HepG2 (cell line): ENCODE data around the gene FRS2. TPM values are rescaled to one million over a fixed set of nuclear protein-coding genes. Genes with fewer than 3 reads are reported as not detected.

Experiments used
- ATAC-seq: fragments of 200-7000 bp; cut with Tn5 transposase; 3 replicates; pipeline ENCODE4 v1.9.1; 2020; ENCODE audit warnings: mild to moderate bottlenecking, moderate library complexity
- BruUV-seq: library from RNA; stranded (reverse); fragments of 400-500 nt; replicated peaks from 2 replicates; lab custom pipeline; 2021; lab: Mats Ljungman, UMichigan
- CTCF ChIA-PET: fragments of 300-600 bp; formaldehyde crosslinking; extraction: SDS; loops from one replicate; lab custom pipeline; 2021; ENCODE audit warnings: low total read pairs, inconsistent platforms, low intra/inter-chr PET ratio; lab: Yijun Ruan, JAX
- POLR2A ChIA-PET: fragments of 350-600 bp; sonication (Branson Sonifier 250); formaldehyde crosslinking; loops from one replicate; lab custom pipeline; 2020; ENCODE audit warnings: antibody characterized with exemption, inconsistent platforms; lab: Yijun Ruan, JAX
- DNase-seq: peaks from one replicate; pipeline ENCODE4 v3.0.0-alpha.2; 2015; ENCODE audit warnings: low spot score
- FAIRE-seq: peaks from 3 replicates; lab custom pipeline; 2011; peaks lifted over from hg19 to GRCh38; lab: Jason Lieb, UNC
- H2AFZ ChIP-seq: one replicate; pipeline ENCODE4 v1.6.1; 2011; ENCODE audit warnings: low read length, inconsistent platforms
- H3K27ac ChIP-seq: fragments of 300-600 bp; 3 replicates; pipeline ENCODE4 v1.8.0; 2011; ENCODE audit warnings: mixed run types, mild to moderate bottlenecking, mixed read lengths, low read length, inconsistent platforms; ENCODE audit not compliant: insufficient read depth; ENCODE audit errors: extremely low read length
- H3K27me3 ChIP-seq, 2 experiments: fragments of 200-600 bp in 1 of 2; 2 replicates in 1 of 2; 3 replicates in 1 of 2; pipeline versions ENCODE4 v1.6.0 to v1.8.0; 2011; ENCODE audit warnings: low read length in 2 of 2, mild to moderate bottlenecking in 2 of 2, moderate library complexity in 2 of 2, inconsistent platforms in 1 of 2; ENCODE audit not compliant: insufficient read depth in 2 of 2, control insufficient read depth in 1 of 2
- H3K36me3 ChIP-seq, 2 experiments: fragments of 200-600 bp in 1 of 2; replicated peaks in 1 of 2; 2 replicates in 1 of 2; 3 replicates in 1 of 2; pipeline versions ENCODE4 v1.5.1 to v1.8.0; 2011; ENCODE audit warnings: low read length in 2 of 2, inconsistent platforms in 1 of 2; ENCODE audit not compliant: insufficient read depth in 2 of 2, control insufficient read depth in 1 of 2
- H3K4me1 ChIP-seq: 2 replicates; pipeline ENCODE4 v1.5.1; 2012; ENCODE audit warnings: low read length, inconsistent platforms; ENCODE audit not compliant: insufficient read depth
- H3K4me2 ChIP-seq: 2 replicates; pipeline ENCODE4 v1.6.0; 2011; ENCODE audit warnings: low read depth, low read length, inconsistent platforms
- H3K4me3 ChIP-seq, 3 experiments: fragments of 200-600 bp in 1 of 3; sonication (generic), shearing (Covaris generic) in 1 of 3; replicated peaks in 1 of 3; 2 replicates each; pipeline ENCODE4 v1.5.1; 2011 to 2016; ENCODE audit warnings: low read length in 3 of 3, inconsistent platforms in 2 of 3, low read depth in 2 of 3, mild to moderate bottlenecking in 2 of 3, control low read depth in 1 of 3, mixed read lengths in 1 of 3; ENCODE audit not compliant: insufficient read depth in 1 of 3
- H3K79me2 ChIP-seq: one replicate; pipeline ENCODE4 v1.6.1; 2011; ENCODE audit warnings: low read length, inconsistent platforms; ENCODE audit not compliant: insufficient read depth
- H3K9ac ChIP-seq: 2 replicates; pipeline ENCODE4 v1.6.0; 2011; ENCODE audit warnings: mild to moderate bottlenecking, low read depth, low read length, inconsistent platforms; ENCODE audit not compliant: insufficient read depth
- H3K9me3 ChIP-seq: 2 replicates; pipeline ENCODE4 v1.5.1; 2012; ENCODE audit warnings: mild to moderate bottlenecking, low read length
- H4K20me1 ChIP-seq: 2 replicates; pipeline ENCODE4 v1.6.0; 2011; ENCODE audit warnings: inconsistent platforms, mild to moderate bottlenecking, low read length, moderate library complexity; ENCODE audit not compliant: insufficient read depth
- NFKB2 ChIP-seq: sonication (generic); formaldehyde crosslinking; IDR thresholded peaks from 2 replicates; pipeline ENCODE4 v1.4.0; 2020; ENCODE audit warnings: missing genetic modification reagents, borderline replicate concordance
- YEATS2 ChIP-seq: sonication (generic); formaldehyde crosslinking; IDR thresholded peaks from 2 replicates; pipeline ENCODE4 v1.4.0; 2020; ENCODE audit warnings: missing genetic modification reagents, borderline replicate concordance
- ZFP82 ChIP-seq: sonication (generic); formaldehyde crosslinking; IDR thresholded peaks from 2 replicates; pipeline ENCODE4 v1.5.1; 2020; ENCODE audit warnings: mild to moderate bottlenecking, missing genetic modification reagents, borderline replicate concordance
- ZNF512B ChIP-seq: sonication (generic); formaldehyde crosslinking; IDR thresholded peaks from 2 replicates; pipeline ENCODE4 v1.5.1; 2020; ENCODE audit warnings: missing genetic modification reagents, mild to moderate bottlenecking, borderline replicate concordance
- WGBS: methylation state at CpG from one replicate; pipeline ENCODE4 v1.1.6; 2017; ENCODE audit warnings: low lambda C conversion rate; 5-methylcytosine and 5-hydroxymethylcytosine counted together
- in situ Hi-C: cut with HindIII; loops from 2 replicates; pipeline ENCODE4 v1.10.0; 2017; ENCODE audit warnings: low pct_unique_long_range_greater_than_20kb; ENCODE audit not compliant: extremely low pct_ligation_motif_present
- intact Hi-C: fragments of 100-400 bp; cut with micrococcal nuclease; formaldehyde crosslinking; loops from one replicate; pipeline ENCODE4 v1.10.0; 2022; ENCODE audit not compliant: unreplicated experiment
- polyA plus RNA-seq, 8 experiments: library from polyadenylated mRNA; depleted of rRNA in 3 of 8; stranded (reverse) in 7 of 8; unstranded in 1 of 8; fragments of >200 nt; fragmentation: Illumina TruSeq in 4 of 8; extraction: Trizol in 4 of 8; gene quantifications; 2 replicates each; pipeline versions ENCODE4 v1.2.1 to v1.2.3, GENCODE V29; 2011 to 2016; ENCODE audit warnings: low read depth in 4 of 8, missing spikeins in 1 of 8, mixed read lengths in 1 of 8; ENCODE audit not compliant: insufficient read depth in 1 of 8
- total RNA-seq, 5 experiments: library from RNA; depleted of rRNA; stranded (reverse); fragments of >200 nt; fragmentation: Illumina TruSeq; extraction: Trizol; gene quantifications; 2 replicates each; pipeline ENCODE4 v1.2.3, GENCODE V29; 2016; ENCODE audit warnings: low read depth in 1 of 5
- TF ChIP-seq, protein P1 (sequence below): sonication (generic); formaldehyde crosslinking; IDR thresholded peaks from 2 replicates; pipeline ENCODE4 v1.5.0; 2020; ENCODE audit warnings: mild to moderate bottlenecking, missing genetic modification reagents, borderline replicate concordance

FRS2 gene
- total and polyA plus RNA-seq, 2 of the 13 experiments (the other 11 are each of a cell fraction or from before 2014, with no cell fraction given): 8.3 to 16.8 TPM

GRCh38 chr12:69508621-69509020, 38.4 kb downstream of the FRS2 start:
- ATAC-seq: no peak
- no peak for TF ChIP-seq NFKB2 (CRISPR knock-in tag)
- no peak for TF ChIP-seq ZNF512B (CRISPR knock-in tag)
- no peak for TF ChIP-seq YEATS2 (CRISPR knock-in tag)
- TF ChIP-seq, all 625 proteins: peak for 0
- H2AFZ ChIP-seq: no peak overlapping the region
- H3K4me2 ChIP-seq: no peak overlapping the region
- POLR2A ChIA-PET: no interaction called here
- H3K36me3 ChIP-seq: no peaks in the 10 kb centered on the region; a peak in 1 of 5 replicates
- CTCF ChIA-PET: no interaction called here
- in situ Hi-C loops (no loop called here), intact Hi-C loops (no loop called here)
- H3K79me2 ChIP-seq: peaks cover 90% of the 10 kb centered on the region
- 92% methylated on average over 1 of the region's 1 CpG for WGBS
- no peaks in the 10 kb centered on the region for H3K9me3 ChIP-seq
- no peak overlapping the region for H3K4me3 ChIP-seq
- H3K27me3 ChIP-seq: no peaks in the 10 kb centered on the region
- peaks cover 10% of the 10 kb centered on the region for H4K20me1 ChIP-seq
- DNase-seq (no peak), FAIRE-seq (no peak)
- no TSS peak for BruUV-seq
- no peak overlapping the region for H3K27ac ChIP-seq
- no peak overlapping the region for H3K9ac ChIP-seq
- H3K4me1 ChIP-seq: no peaks in the 10 kb centered on the region

DNA sequence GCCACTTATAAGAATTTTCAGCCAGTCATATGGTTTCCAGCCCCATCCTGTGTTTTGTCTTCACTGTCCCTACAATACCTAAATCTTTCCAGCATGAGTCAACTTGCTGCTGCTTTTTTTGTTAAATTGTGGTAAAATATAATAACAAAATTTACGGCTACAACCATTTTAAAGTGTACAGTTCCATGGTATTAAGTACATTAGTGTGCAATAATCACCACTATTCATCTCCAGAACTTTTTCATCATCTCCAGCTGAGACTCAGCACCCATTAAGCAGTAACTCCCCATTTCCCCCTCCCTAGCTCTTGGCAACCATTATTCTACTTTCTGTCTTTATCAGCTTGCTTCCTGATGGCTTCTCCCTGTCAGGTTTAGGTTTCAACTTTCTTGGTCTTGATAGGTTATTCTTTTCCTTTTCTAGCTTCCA, 39.1 kb downstream of the FRS2 start:
- in situ Hi-C loops: no loop called here
- 97% methylated on average over 1 of the region's 1 CpG for WGBS
- ATAC-seq: no peak
- TF ChIP-seq, protein P1, sequence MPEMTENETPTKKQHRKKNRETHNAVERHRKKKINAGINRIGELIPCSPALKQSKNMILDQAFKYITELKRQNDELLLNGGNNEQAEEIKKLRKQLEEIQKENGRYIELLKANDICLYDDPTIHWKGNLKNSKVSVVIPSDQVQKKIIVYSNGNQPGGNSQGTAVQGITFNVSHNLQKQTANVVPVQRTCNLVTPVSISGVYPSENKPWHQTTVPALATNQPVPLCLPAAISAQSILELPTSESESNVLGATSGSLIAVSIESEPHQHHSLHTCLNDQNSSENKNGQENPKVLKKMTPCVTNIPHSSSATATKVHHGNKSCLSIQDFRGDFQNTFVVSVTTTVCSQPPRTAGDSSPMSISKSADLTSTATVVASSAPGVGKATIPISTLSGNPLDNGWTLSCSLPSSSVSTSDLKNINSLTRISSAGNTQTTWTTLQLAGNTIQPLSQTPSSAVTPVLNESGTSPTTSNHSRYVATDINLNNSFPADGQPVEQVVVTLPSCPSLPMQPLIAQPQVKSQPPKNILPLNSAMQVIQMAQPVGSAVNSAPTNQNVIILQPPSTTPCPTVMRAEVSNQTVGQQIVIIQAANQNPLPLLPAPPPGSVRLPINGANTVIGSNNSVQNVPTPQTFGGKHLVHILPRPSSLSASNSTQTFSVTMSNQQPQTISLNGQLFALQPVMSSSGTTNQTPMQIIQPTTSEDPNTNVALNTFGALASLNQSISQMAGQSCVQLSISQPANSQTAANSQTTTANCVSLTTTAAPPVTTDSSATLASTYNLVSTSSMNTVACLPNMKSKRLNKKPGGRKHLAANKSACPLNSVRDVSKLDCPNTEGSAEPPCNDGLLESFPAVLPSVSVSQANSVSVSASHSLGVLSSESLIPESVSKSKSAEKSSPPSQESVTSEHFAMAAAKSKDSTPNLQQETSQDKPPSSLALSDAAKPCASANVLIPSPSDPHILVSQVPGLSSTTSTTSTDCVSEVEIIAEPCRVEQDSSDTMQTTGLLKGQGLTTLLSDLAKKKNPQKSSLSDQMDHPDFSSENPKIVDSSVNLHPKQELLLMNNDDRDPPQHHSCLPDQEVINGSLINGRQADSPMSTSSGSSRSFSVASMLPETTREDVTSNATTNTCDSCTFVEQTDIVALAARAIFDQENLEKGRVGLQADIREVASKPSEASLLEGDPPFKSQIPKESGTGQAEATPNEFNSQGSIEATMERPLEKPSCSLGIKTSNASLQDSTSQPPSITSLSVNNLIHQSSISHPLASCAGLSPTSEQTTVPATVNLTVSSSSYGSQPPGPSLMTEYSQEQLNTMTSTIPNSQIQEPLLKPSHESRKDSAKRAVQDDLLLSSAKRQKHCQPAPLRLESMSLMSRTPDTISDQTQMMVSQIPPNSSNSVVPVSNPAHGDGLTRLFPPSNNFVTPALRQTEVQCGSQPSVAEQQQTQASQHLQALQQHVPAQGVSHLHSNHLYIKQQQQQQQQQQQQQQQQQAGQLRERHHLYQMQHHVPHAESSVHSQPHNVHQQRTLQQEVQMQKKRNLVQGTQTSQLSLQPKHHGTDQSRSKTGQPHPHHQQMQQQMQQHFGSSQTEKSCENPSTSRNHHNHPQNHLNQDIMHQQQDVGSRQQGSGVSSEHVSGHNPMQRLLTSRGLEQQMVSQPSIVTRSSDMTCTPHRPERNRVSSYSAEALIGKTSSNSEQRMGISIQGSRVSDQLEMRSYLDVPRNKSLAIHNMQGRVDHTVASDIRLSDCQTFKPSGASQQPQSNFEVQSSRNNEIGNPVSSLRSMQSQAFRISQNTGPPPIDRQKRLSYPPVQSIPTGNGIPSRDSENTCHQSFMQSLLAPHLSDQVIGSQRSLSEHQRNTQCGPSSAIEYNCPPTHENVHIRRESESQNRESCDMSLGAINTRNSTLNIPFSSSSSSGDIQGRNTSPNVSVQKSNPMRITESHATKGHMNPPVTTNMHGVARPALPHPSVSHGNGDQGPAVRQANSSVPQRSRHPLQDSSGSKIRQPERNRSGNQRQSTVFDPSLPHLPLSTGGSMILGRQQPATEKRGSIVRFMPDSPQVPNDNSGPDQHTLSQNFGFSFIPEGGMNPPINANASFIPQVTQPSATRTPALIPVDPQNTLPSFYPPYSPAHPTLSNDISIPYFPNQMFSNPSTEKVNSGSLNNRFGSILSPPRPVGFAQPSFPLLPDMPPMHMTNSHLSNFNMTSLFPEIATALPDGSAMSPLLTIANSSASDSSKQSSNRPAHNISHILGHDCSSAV: no peak
- no peak for TF ChIP-seq ZFP82 (CRISPR knock-in tag)

More for the DNA sequence above, 39.1 kb downstream of the FRS2 start:
- no peak overlapping the region for H2AFZ ChIP-seq
- no peaks in the 10 kb centered on the region for H3K27me3 ChIP-seq
- intact Hi-C loops: no loop called here
- H3K79me2 ChIP-seq: peaks cover 91% of the 10 kb centered on the region
- FAIRE-seq (no peak), DNase-seq (no peak)
- CTCF ChIA-PET: no interaction called here
- peaks cover 0 to 4% of the 10 kb centered on the region in 2 experiments; a peak in 1 of 5 replicates for H3K36me3 ChIP-seq
- H3K4me1 ChIP-seq: no peaks in the 10 kb centered on the region
- H3K4me3 ChIP-seq: no peak overlapping the region
- H4K20me1 ChIP-seq: peaks cover 12% of the 10 kb centered on the region
- no peak overlapping the region for H3K9ac ChIP-seq
- H3K27ac ChIP-seq: no peak overlapping the region
- H3K4me2 ChIP-seq: no peak overlapping the region
- no peaks in the 10 kb centered on the region for H3K9me3 ChIP-seq
- POLR2A ChIA-PET: no interaction called here
- no TSS peak for BruUV-seq
